Keratinocyte (primary cell): ENCODE data around the gene PDE6D. TPM values are rescaled to one million over a fixed set of nuclear protein-coding genes. Genes with fewer than 3 reads are reported as not detected.

ENCODE experiments used
- DNase-seq: peaks from one replicate; pipeline ENCODE4 v3.0.0-alpha.2; 2011; ENCODE audit warnings: low read depth, missing footprints, low spot score
- FAIRE-seq: peaks from 2 replicates; lab custom pipeline; 2011; peaks lifted over from hg19 to GRCh38; lab: Jason Lieb, UNC
- H2AFZ ChIP-seq: 2 replicates; pipeline ENCODE4 v1.6.0; 2012; ENCODE audit warnings: low read length, control low read depth, inconsistent platforms; ENCODE audit not compliant: control insufficient read depth
- H3K27ac ChIP-seq: 2 replicates; pipeline ENCODE4 v1.5.1; 2011; ENCODE audit warnings: low read length; ENCODE audit not compliant: control insufficient read depth, insufficient read depth
- H3K27me3 ChIP-seq: 3 replicates; pipeline ENCODE4 v1.6.0; 2011; ENCODE audit warnings: low read length; ENCODE audit not compliant: control insufficient read depth, insufficient read depth; ENCODE audit errors: extremely low read depth
- H3K36me3 ChIP-seq, 2 experiments: 2 replicates in 1 of 2; 3 replicates in 1 of 2; pipeline ENCODE4 v1.5.1; 2011; ENCODE audit warnings: low read length in 2 of 2, mild to moderate bottlenecking in 1 of 2; ENCODE audit not compliant: control insufficient read depth in 2 of 2, insufficient read depth in 2 of 2; ENCODE audit errors: extremely low read depth in 1 of 2
- H3K4me1 ChIP-seq: 3 replicates; pipeline ENCODE4 v1.5.1; 2011; ENCODE audit warnings: low read length; ENCODE audit not compliant: control insufficient read depth, insufficient read depth; ENCODE audit errors: extremely low read depth
- H3K4me2 ChIP-seq: 3 replicates; pipeline ENCODE4 v1.6.0; 2011; ENCODE audit warnings: low read depth, low read length; ENCODE audit not compliant: control insufficient read depth, insufficient read depth; ENCODE audit errors: extremely low read depth
- H3K4me3 ChIP-seq, 3 experiments: fragments of 200-600 bp in 1 of 3; sonication (generic) in 1 of 3; 2 replicates in 2 of 3; 3 replicates in 1 of 3; pipeline ENCODE4 v1.5.1; 2011 to 2016; ENCODE audit warnings: low read length in 3 of 3, mild to moderate bottlenecking in 3 of 3, control low read depth in 2 of 3, inconsistent platforms in 1 of 3, low read depth in 1 of 3, mixed read lengths in 1 of 3, mixed run types in 1 of 3, moderate library complexity in 1 of 3; ENCODE audit not compliant: control insufficient read depth in 2 of 3, insufficient read depth in 2 of 3; ENCODE audit errors: extremely low read depth in 1 of 3
- H3K79me2 ChIP-seq: 2 replicates; pipeline ENCODE4 v1.6.0; 2012; ENCODE audit warnings: low read length; ENCODE audit not compliant: control insufficient read depth, insufficient read depth
- H3K9ac ChIP-seq: 3 replicates; pipeline ENCODE4 v1.6.0; 2011; ENCODE audit warnings: low read length; ENCODE audit not compliant: control insufficient read depth, insufficient read depth; ENCODE audit errors: extremely low read depth
- H3K9me1 ChIP-seq: 3 replicates; pipeline ENCODE4 v1.6.0; 2011; ENCODE audit warnings: low read length; ENCODE audit not compliant: control insufficient read depth, insufficient read depth; ENCODE audit errors: extremely low read depth
- H3K9me3 ChIP-seq: 2 replicates; pipeline ENCODE4 v1.5.1; 2012; ENCODE audit warnings: low read depth, low read length; ENCODE audit not compliant: control insufficient read depth
- H4K20me1 ChIP-seq: 3 replicates; pipeline ENCODE4 v1.6.0; 2011; ENCODE audit warnings: low read length; ENCODE audit not compliant: control insufficient read depth, insufficient read depth; ENCODE audit errors: extremely low read depth
- CTCF ChIP-seq, 3 experiments: IDR thresholded peaks in 1 of 3; conservative IDR thresholded peaks in 1 of 3; optimal IDR thresholded peaks in 1 of 3; 2 replicates in 2 of 3; 3 replicates in 1 of 3; pipeline versions ENCODE3 to v1.5.1; 2011; ENCODE audit warnings: low read length in 3 of 3, mild to moderate bottlenecking in 3 of 3, moderate library complexity in 2 of 3, control low read depth in 1 of 3, inconsistent platforms in 1 of 3; ENCODE audit not compliant: insufficient read depth in 2 of 3; ENCODE audit errors: extremely low read depth in 1 of 3
- EZH2 ChIP-seq: IDR thresholded peaks from one replicate; pipeline ENCODE4 v1.6.1; 2012; ENCODE audit warnings: inconsistent platforms, mild to moderate bottlenecking, low read length, moderate library complexity
- dilution Hi-C: fragments of 300-500 bp; cut with MboI; formaldehyde crosslinking; loops from one replicate; pipeline ENCODE4 v1.7.0; 2020; ENCODE audit warnings: low sequenced_read_pairs; ENCODE audit not compliant: extremely low pct_ligation_motif_present
- polyA plus RNA-seq, 5 experiments: library from polyadenylated mRNA; depleted of rRNA in 3 of 5; stranded (reverse) in 3 of 5; stranded (forward) in 1 of 5; unstranded in 1 of 5; fragments of >200 nt; gene quantifications; 1 replicate in 1 of 5; 2 replicates in 3 of 5; 3 replicates in 1 of 5; pipeline versions ENCODE4 v1.2.1 to v1.2.3, GENCODE V29; 2011 to 2012; ENCODE audit warnings: missing spikeins in 2 of 5, low read depth in 1 of 5, low replicate concordance in 1 of 5

Gene PDE6D
- polyA plus RNA-seq, 1 donor (not counting 4 experiments of a cell fraction or from before 2014, with no cell fraction given) = 31.6 TPM

GRCh38 chr2:231691251-231691772, 89.8 kb downstream of the PDE6D start:
- TF ChIP-seq EZH2 (no peak), CTCF (optimal IDR thresholded peaks at IDR 0.05 in 1 of 3, IDR thresholded peaks at IDR 0.05 in 1 of 3, conservative IDR thresholded peaks at IDR 0.05 in 1 of 3; ENCODE audit: extremely low read depth in 1 of 3, insufficient read depth in 2 of 3, low read length in 3 of 3) (no peak)
- no peak for FAIRE-seq
- no peaks in the 10 kb centered on the region for H4K20me1 ChIP-seq

GRCh38 chr2:231689124-231689893, 91.8 kb downstream of the PDE6D start:
- no peaks in the 10 kb centered on the region for H3K9me1 ChIP-seq
- dilution Hi-C loops = no loop called here
- TF ChIP-seq CTCF (optimal IDR thresholded peaks at IDR 0.05 in 1 of 3, IDR thresholded peaks at IDR 0.05 in 1 of 3, conservative IDR thresholded peaks at IDR 0.05 in 1 of 3; ENCODE audit: extremely low read depth in 1 of 3, insufficient read depth in 2 of 3, low read length in 3 of 3) (no peak), EZH2 (no peak)
- no peak overlapping the region for H3K27ac ChIP-seq
- no peak overlapping the region for H3K4me2 ChIP-seq
- no peaks in the 10 kb centered on the region for H3K79me2 ChIP-seq
- H3K36me3 ChIP-seq = no peaks in the 10 kb centered on the region
- DNase-seq = no peak
- H2AFZ ChIP-seq = no peak overlapping the region
- no peaks in the 10 kb centered on the region for H4K20me1 ChIP-seq
- H3K9me3 ChIP-seq = no peaks in the 10 kb centered on the region
- no peak overlapping the region for H3K9ac ChIP-seq
- no peak overlapping the region for H3K4me3 ChIP-seq
- H3K27me3 ChIP-seq = no peaks in the 10 kb centered on the region
- FAIRE-seq = no peak
- H3K4me1 ChIP-seq = no peaks in the 10 kb centered on the region

More at GRCh38 chr2:231691251-231691772, 89.8 kb downstream of the PDE6D start:
- H3K27me3 ChIP-seq = no peaks in the 10 kb centered on the region
- no peak overlapping the region for H3K4me2 ChIP-seq
- H3K9me1 ChIP-seq = no peaks in the 10 kb centered on the region
- H3K4me3 ChIP-seq = no peak overlapping the region
- H3K36me3 ChIP-seq = no peaks in the 10 kb centered on the region
- no peaks in the 10 kb centered on the region for H3K9me3 ChIP-seq
- no peak overlapping the region for H3K27ac ChIP-seq
- H3K9ac ChIP-seq = no peak overlapping the region
- dilution Hi-C loops = no loop called here
- DNase-seq = no peak
- H3K79me2 ChIP-seq = no peaks in the 10 kb centered on the region
- no peak overlapping the region for H2AFZ ChIP-seq
- no peaks in the 10 kb centered on the region for H3K4me1 ChIP-seq
